SK-N-SH (cell line): ENCODE results near the gene ULBP2.

Source experiments
- CTCF ChIP-seq: fragments of 200-600 bp; sonication (generic); IDR thresholded peaks from 2 replicates; pipeline ENCODE4 v1.6.1; 2017; ENCODE audit warnings: antibody characterized with exemption, mild to moderate bottlenecking, moderate library complexity
- EZH2phosphoT487 ChIP-seq: fragments of 200-600 bp; sonication (generic); IDR thresholded peaks from 2 replicates; pipeline ENCODE4 v1.6.1; 2017; ENCODE audit warnings: low read depth, mixed run types, mild to moderate bottlenecking, antibody characterized with exemption, moderate library complexity, borderline replicate concordance
- FOXJ3 ChIP-seq: sonication (generic); formaldehyde crosslinking; IDR thresholded peaks from 2 replicates; pipeline ENCODE4 v1.5.1; 2020; ENCODE audit warnings: mild to moderate bottlenecking, missing genetic modification reagents
- FOXM1 ChIP-seq: IDR thresholded peaks from 2 replicates; pipeline ENCODE4 v1.4.0; 2012; ENCODE audit warnings: low read depth, mild to moderate bottlenecking
- REST ChIP-seq: IDR thresholded peaks from 2 replicates; pipeline ENCODE4 v1.6.1; 2012; ENCODE audit warnings: mild to moderate bottlenecking, low read depth, low read length, moderate library complexity

GRCh38 chr6:149897015-149897697, 44.7 kb upstream of the ULBP2 start:
- TF ChIP-seq CTCF (no peak), FOXJ3 (CRISPR knock-in tag) (no peak), FOXM1 (no peak), EZH2phosphoT487 (no peak), REST (no peak)
